Measurements from ENCODE around the gene CLECL1.
"Not testable (repeated sequence)": the region's sequence is repeated elsewhere in the genome, so short reads cannot be mapped to it uniquely, and the experiment has no call there.

CLECL1 gene

GRCh38 chr12:9751204-9752144 lies 18.6 kb upstream of the CLECL1 start:
- DNase-seq = no peak

DNA sequence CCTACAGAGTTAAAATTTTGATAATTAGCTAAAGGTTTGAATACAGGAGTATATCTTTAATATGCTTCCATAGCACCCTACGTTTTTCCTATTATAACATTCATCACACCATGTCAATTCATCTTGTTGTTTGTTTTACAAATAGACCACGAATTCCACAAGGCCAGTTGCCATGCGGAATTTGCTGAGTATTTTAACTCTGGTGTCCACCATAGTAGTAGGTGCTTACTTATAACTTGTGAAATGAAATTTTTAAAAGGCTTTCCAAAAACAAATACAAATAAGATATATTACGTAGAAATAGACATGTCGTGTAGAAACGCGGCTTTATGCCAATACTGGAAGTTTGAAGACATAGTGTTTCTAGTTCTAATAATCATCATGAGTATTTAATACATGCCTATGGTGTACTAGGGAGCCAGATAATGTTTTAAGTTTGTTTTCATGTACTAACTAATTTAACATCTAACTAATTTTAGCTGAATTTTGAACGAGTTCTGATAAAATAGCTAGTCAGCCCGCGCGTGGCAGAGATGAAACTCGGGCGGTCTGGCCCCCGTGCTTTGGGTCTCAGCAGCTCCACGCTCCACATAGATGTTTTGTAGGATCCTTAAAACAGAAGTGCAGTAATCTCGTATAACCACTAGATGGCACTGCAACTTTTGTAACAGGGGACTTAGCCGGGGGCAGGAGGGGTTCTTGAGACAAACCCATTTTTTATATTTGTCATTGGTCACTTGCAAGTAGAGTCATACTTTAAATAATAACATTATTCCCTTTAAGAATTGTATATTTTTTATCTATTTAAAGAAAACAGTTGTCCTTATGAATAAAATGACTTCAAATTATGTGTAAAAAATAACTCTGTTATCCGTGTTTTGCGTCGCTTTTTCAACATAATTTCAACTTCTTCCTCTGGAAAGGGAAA lies 17.6 kb upstream of the CLECL1 start:
- peak in 6 of 14 donors; percentile 9 to 41 (median 24) for DNase-seq

GRCh38 chr12:9749640-9750039 lies 16.7 kb upstream of the CLECL1 start:
- DNase-seq = no peak

DNA sequence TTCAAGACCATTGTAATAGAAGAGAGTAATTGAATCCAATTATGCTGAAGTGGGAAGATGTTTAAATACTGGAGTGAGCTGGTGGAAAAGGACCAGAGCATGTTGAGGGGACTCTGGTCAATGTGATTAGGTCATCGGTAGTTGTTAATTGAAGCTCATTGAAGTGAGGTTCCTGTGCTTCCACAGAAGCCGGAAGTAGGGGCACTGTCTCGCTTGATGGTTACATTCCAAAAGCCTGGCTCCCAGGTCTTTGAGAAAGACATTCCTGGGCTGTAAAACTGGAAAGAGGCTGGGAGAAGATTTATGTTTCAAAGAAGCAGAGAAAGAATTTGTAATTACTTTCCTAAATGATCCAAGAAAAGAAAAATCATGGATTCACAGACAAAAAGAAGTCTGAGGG lies 12.3 kb upstream of the CLECL1 start:
- no peak for DNase-seq

DNA sequence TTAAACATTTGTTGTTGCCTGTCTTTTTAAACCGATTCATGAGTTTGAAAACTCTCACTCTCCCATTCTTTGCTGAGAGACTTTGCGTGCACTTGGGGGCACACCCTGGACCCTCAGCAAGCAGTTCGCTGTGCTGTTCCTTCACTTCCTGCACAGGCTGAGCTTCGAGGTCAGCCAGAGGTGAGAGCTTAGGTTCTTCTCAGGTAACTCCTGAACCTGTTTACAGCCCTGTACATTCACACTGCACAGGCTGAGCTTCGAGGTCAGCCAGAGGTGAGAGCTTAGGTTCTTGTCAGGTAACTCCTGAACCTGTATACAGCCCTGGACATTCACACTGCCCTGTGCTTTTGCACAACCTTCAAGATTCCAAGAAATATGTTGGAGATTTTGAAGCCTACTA lies 9.8 kb upstream of the CLECL1 start:
- no peak for DNase-seq

GRCh38 chr12:9741726-9742125 lies 8.8 kb upstream of the CLECL1 start:
- no peak for DNase-seq

DNA sequence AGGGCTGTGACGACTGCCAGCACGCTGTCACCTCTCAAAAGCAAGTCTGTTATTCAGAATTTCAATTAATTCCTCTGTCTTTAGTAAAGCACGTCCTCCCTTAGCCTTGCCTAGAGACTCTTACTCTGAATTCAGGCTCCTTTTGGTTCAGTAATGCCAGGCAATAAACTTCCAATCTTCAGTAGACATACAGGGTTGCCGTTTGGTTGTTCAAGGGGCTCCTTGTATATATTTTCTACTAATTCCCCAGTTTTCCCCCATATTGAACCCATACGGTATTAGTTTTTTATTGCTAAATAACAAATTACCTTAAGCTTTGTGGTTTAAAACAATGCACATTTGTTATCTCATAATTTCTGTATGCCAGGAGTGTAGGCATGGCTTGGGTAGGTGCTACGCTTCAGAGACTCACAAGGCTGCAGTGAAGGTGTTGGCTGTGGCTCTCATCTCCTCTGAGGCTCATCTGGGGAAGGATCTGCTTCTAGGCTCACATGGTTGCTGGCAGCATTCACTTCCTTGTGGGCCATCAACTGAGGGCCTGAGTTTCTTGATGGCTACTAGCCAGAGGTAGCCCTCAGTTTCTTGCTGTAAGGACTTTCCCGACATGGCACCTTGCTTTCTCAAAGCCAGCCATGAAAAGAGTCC lies 7.3 kb upstream of the CLECL1 start:
- DNase-seq = no peak

GRCh38 chr12:9739404-9740105 lies 6.7 kb upstream of the CLECL1 start:
- not testable (repeated sequence) for DNase-seq

DNA sequence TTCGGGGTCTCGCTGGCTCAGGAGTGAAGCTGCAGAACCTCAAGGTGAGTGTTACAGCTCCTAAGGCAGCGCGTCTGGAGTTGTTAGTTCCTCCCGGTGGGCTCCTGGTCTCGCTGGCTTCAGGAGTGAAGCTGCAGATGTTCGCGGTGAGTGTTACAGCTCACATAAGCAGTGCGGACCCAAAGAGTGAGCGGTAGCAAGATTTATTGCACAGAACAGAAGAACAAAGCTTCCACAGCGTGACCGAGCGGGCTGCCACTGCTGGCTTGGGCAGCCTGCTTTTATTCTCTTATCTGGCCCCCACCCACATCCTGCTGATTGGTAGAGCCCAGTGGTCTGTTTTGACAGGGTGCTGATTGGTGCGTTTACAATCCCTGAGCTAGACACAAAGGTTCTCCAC lies 6.0 kb upstream of the CLECL1 start:
- not testable (repeated sequence) for DNase-seq

- no peak for DNase-seq
These were observed 4.2 kb upstream of the CLECL1 start for GRCh38 chr12:9736936-9737705.

DNA sequence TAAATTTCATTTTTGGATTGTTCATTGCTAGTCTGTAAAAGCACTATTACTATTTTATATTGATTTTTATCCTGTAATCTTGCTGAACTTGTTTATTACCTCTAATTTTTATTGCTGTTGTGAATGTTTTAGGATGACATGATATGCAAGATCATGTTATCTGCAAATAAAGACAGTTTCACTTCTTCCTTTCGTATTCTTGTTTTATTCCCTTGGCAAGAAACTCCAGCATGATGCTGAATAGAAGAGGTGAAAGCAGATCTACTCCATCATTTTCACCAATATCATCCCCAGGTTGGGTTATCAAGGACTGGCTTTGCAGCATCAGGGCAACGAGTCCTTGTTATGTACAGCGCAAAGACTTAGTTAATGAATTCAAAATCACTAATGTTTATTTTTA lies 2.7 kb upstream of the CLECL1 start:
- DNase-seq = no peak

DNA sequence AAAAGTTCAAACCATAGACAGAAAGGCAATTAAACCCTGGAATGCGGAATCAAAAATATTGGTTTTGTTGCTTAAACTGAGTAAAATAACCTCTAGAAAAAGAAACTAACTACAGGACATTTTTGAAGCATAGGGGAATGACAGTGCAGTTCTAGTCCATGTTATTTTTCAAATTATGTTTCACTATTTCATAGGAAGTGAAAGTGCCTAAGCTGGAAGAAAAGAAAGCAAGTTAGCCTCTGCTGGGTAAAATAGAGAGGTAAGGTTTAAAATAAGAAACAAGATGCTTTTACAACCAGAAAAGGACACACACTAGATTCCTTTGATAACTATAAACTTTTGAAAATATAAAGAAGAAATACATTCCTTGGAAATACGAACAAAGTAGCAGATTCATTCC lies 1.1 kb downstream of the CLECL1 start:
- DNase-seq = no peak

GRCh38 chr12:9731393-9731792 lies 1.5 kb downstream of the CLECL1 start:
- no peak for DNase-seq

- DNase-seq = no peak
These were observed 2.3 kb downstream of the CLECL1 start for GRCh38 chr12:9730591-9730990.

DNA sequence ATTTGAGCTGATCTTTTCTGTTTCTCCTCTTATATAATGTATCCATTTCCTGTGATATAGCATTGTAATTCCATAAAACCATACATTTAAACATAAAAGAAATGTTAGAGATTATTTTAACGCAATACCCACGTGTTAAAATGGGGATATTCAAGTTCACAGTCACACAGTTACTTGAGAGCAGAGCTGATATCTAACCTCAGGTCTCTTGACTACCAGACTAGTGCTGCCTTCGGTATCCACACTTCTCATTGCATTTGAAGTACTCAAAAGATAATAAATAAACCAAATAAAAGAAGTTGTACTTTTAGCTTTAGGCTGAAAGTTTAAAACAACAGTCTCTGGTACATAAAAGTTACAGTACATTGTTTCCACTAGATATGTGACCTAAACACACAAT lies 2.9 kb downstream of the CLECL1 start:
- no peak for DNase-seq

- DNase-seq = no peak
These were observed 3.8 kb downstream of the CLECL1 start for GRCh38 chr12:9729082-9729481.

DNA sequence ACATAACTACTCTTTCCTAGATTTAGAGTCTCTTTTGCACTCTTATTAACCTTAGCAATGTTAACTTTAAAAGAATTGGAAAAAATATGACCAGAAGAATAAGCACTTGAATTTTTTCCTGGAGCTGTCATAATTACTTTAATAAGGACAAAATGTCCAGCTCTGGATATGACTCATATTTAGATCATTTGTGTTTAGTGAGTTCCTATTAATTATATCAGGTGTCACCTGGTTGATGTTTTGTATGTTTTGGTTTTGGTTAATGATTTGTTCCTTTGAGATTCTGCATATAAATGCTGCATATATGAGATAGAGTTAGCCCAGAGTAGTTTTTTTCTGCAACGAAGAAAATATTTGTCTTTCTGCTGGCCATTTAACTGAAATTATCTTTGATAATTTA lies 5.1 kb downstream of the CLECL1 start:
- no peak for DNase-seq

- DNase-seq = no peak
These were observed 7.6 kb downstream of the CLECL1 start for GRCh38 chr12:9725213-9725870.

DNA sequence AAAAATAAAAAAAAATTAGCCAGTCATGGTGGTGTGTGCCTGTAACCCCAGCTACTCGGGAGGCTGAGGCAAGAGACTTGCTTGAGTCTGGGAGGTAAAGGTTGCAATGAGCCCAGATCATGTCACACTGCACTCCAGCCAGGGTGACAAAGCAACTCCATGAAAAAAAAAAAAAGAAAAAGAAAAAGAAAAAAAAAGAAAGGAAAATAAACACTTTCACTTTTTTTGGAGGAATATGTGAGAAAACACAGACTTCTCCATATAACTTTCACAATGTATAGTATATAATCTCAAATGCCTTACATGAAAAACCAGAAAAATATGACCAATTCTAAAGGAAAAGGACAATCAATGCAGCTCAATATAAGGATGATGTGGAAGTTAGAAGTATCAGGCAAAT lies 8.9 kb downstream of the CLECL1 start:
- DNase-seq = no peak

GRCh38 chr12:9721394-9722092 lies 11.4 kb downstream of the CLECL1 start:
- DNase-seq = no peak
